ENCODE results near the gene PHIP. TPM values are rescaled to one million over a fixed set of nuclear protein-coding genes. Genes with fewer than 3 reads are reported as not detected.

Gene PHIP
- total and polyA plus RNA-seq, 2 of the 8 experiments (the other 6 are each of a cell fraction or from before 2014, with no cell fraction given), result 7.3 to 56.2 TPM

DNA sequence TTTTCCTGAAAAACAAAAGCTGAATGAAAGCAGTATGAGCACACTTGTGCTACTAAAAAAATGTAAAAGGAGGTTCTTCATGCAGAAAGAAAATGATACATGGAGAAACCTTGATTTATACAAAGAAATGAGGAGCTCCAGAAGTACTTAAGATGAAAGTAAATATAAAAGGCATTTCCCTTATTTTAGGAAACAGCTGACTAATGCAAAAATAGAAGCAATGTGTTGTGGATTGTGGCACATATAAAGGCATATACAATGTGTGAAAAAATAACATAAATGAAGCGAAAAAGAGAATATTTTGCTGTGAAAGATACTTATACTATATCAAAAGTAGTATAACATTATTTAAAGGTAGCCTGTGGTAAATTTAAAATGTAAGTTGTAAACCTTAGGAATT lies 41.2 kb upstream of the PHIP start:
- DNase-seq (ENCODE audit: low read depth in 1 of 2, low spot score in 2 of 2) (no peak), FAIRE-seq (no peak)
- Histone ChIP-seq H3K23me2 (ENCODE audit: low read depth, low read length) (no peaks in the 10 kb centered on the region), H3K4ac (replicated peaks; ENCODE audit: insufficient read length, low read depth, low read length) (no peak overlapping the region), H3K36me3 (ENCODE audit: control insufficient read depth in 2 of 4, insufficient read depth in 4 of 4, low read length in 3 of 4) (no peaks in the 10 kb centered on the region), H3K18ac (ENCODE audit: extremely low read depth, low read length) (no peak overlapping the region), H3K9me3 (ENCODE audit: insufficient read depth in 2 of 2, low read depth in 1 of 2, low read length in 1 of 2) (no peaks in the 10 kb centered on the region), H2AK5ac (ENCODE audit: low read depth, low read length) (no peak overlapping the region), H3K23ac (ENCODE audit: insufficient read length) (no peak overlapping the region), H2BK20ac (ENCODE audit: low read length) (no peak overlapping the region), H4K5ac (ENCODE audit: insufficient read length, low read depth, low read length) (no peak overlapping the region), H3K79me2 (ENCODE audit: control insufficient read depth in 1 of 2, insufficient read depth in 2 of 2, low read length in 2 of 2) (no peaks in the 10 kb centered on the region), H3K4me3 (ENCODE audit: extremely low read depth in 1 of 4, insufficient read depth in 2 of 4, low read depth in 3 of 4, low read length in 4 of 4) (no peak overlapping the region), H3K27ac (ENCODE audit: low read depth, low read length) (no peak overlapping the region), H4K91ac (replicated peaks; ENCODE audit: insufficient read length, low read length) (no peak overlapping the region), H4K20me1 (replicated peaks in 1 of 2; ENCODE audit: control insufficient read depth in 1 of 2, insufficient read depth in 2 of 2, low read length in 2 of 2) (no peaks in the 10 kb centered on the region), H3K79me1 (ENCODE audit: low read depth, low read length) (no peaks in the 10 kb centered on the region), H3K27me3 (replicated peaks in 1 of 4; ENCODE audit: control insufficient read depth in 3 of 4, extremely low read depth in 1 of 4, insufficient read depth in 3 of 4, low read length in 3 of 4) (no peaks in the 10 kb centered on the region), H2BK12ac (ENCODE audit: low read depth, low read length) (no peak overlapping the region), H3K56ac (replicated peaks; ENCODE audit: insufficient read length, low read depth, low read length) (no peak overlapping the region), H2BK120ac (replicated peaks; ENCODE audit: low read depth, low read length) (no peak overlapping the region), H3K14ac (ENCODE audit: insufficient read length) (no peak overlapping the region), H3K4me2 (ENCODE audit: insufficient read depth in 1 of 2, low read depth in 2 of 2, low read length in 2 of 2) (no peak overlapping the region), H2AFZ (ENCODE audit: low read length) (no peak overlapping the region), H2BK15ac (ENCODE audit: low read length) (no peak overlapping the region), H2BK5ac (ENCODE audit: low read depth, low read length) (no peak overlapping the region), H3K4me1 (replicated peaks in 1 of 4; ENCODE audit: control insufficient read depth in 3 of 4, insufficient read depth in 4 of 4, low read length in 3 of 4) (no peaks in the 10 kb centered on the region), H3K9ac (replicated peaks in 1 of 4; ENCODE audit: extremely low read depth in 1 of 4, low read depth in 3 of 4, low read length in 3 of 4) (no peak overlapping the region), H4K8ac (ENCODE audit: extremely low read depth, insufficient read depth, low read length) (no peak overlapping the region)
- CTCF ChIA-PET (ENCODE audit: partially characterized antibody), result no interaction called here
- POLR2A ChIA-PET (ENCODE audit: partially characterized antibody), result no interaction called here
- 92% methylated on average over 1 of the region's 1 CpG; no CpG with 5 or more reads in 1 of the 2 experiments for WGBS, 2 experiments (ENCODE audit: extremely low coverage in 1 of 2, insufficient coverage in 1 of 2, insufficient read length in 1 of 2, insufficient replicate concordance in 2 of 2, low coverage in 1 of 2, low lambda C conversion rate in 2 of 2, missing lambda C conversion rate in 1 of 2)
- TF ChIP-seq CTBP2 (IDR thresholded peaks at IDR 0.05; ENCODE audit: borderline replicate concordance, insufficient read depth, insufficient read length, low read length) (no peak), TAF7 (optimal IDR thresholded peaks at IDR 0.05; ENCODE audit: borderline replicate concordance, low read depth, low read length) (no peak), HDAC6 (IDR thresholded peaks at IDR 0.05; ENCODE audit: low read depth, low read length) (no peak), CHD2 (IDR thresholded peaks at IDR 0.05; ENCODE audit: low read length) (no peak), HDAC2 (IDR thresholded peaks at IDR 0.05; ENCODE audit: borderline replicate concordance in 1 of 2, low read depth in 2 of 2, low read length in 2 of 2) (no peak)
- TF ChIP-seq, protein P1, sequence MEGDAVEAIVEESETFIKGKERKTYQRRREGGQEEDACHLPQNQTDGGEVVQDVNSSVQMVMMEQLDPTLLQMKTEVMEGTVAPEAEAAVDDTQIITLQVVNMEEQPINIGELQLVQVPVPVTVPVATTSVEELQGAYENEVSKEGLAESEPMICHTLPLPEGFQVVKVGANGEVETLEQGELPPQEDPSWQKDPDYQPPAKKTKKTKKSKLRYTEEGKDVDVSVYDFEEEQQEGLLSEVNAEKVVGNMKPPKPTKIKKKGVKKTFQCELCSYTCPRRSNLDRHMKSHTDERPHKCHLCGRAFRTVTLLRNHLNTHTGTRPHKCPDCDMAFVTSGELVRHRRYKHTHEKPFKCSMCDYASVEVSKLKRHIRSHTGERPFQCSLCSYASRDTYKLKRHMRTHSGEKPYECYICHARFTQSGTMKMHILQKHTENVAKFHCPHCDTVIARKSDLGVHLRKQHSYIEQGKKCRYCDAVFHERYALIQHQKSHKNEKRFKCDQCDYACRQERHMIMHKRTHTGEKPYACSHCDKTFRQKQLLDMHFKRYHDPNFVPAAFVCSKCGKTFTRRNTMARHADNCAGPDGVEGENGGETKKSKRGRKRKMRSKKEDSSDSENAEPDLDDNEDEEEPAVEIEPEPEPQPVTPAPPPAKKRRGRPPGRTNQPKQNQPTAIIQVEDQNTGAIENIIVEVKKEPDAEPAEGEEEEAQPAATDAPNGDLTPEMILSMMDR (IDR thresholded peaks at IDR 0.05; ENCODE audit: control extremely low read depth in 1 of 3, insufficient read depth in 1 of 3, low read depth in 1 of 3, low read length in 3 of 3), result no peak

Data from H1 (cell line).